Liver (tissue), 9 donors: ENCODE data around the gene SDK2. TPM values are rescaled to one million over a fixed set of nuclear protein-coding genes. Genes with fewer than 3 reads are reported as not detected.

ENCODE experiments used
- DNase-seq: peaks from one replicate; pipeline ENCODE4 v3.0.0-alpha.2; 2017; ENCODE audit warnings: low spot score
- H3K27ac ChIP-seq, 2 donors: one replicate each; pipeline ENCODE4 v1.7.0; 2013; ENCODE audit warnings: inconsistent platforms in 2 of 2, low read length in 2 of 2, control low read depth in 1 of 2, low read depth in 1 of 2, mild to moderate bottlenecking in 1 of 2
- H3K27me3 ChIP-seq, 4 donors: one replicate each; pipeline versions ENCODE4 v1.6.1 to v1.7.0; 2013; ENCODE audit warnings: low read length in 3 of 4, inconsistent platforms in 1 of 4, mild to moderate bottlenecking in 1 of 4, moderate library complexity in 1 of 4; ENCODE audit not compliant: control insufficient read depth in 4 of 4, insufficient read depth in 4 of 4
- H3K36me3 ChIP-seq, 4 donors: one replicate each; pipeline versions ENCODE4 v1.6.1 to v1.7.0; 2013; ENCODE audit warnings: low read length in 3 of 4, mild to moderate bottlenecking in 3 of 4, low read depth in 1 of 4, moderate library complexity in 1 of 4; ENCODE audit not compliant: control insufficient read depth in 4 of 4, insufficient read depth in 3 of 4
- H3K4me1 ChIP-seq, 4 donors: one replicate each; pipeline versions ENCODE4 v1.6.1 to v1.7.0; 2013; ENCODE audit warnings: low read length in 3 of 4, mild to moderate bottlenecking in 3 of 4, moderate library complexity in 1 of 4; ENCODE audit not compliant: control insufficient read depth in 4 of 4, insufficient read depth in 4 of 4
- H3K4me3 ChIP-seq, 3 donors: one replicate each; pipeline versions ENCODE4 v1.6.1 to v1.7.0; 2013; ENCODE audit warnings: low read length in 3 of 3, control low read depth in 1 of 3, low read depth in 1 of 3, mild to moderate bottlenecking in 1 of 3
- H3K9ac ChIP-seq, 2 donors: one replicate each; pipeline ENCODE4 v1.7.0; 2013; ENCODE audit warnings: low read length in 2 of 2, mild to moderate bottlenecking in 2 of 2, moderate library complexity in 2 of 2, control low read depth in 1 of 2, low read depth in 1 of 2
- H3K9me3 ChIP-seq, 4 donors: one replicate each; pipeline versions ENCODE4 v1.6.1 to v1.7.0; 2013; ENCODE audit warnings: low read length in 3 of 4; ENCODE audit not compliant: control insufficient read depth in 4 of 4
- EGR1 ChIP-seq, 2 donors: IDR thresholded peaks; 2 replicates each; pipeline ENCODE4 v1.6.1; 2016 to 2018; ENCODE audit warnings: antibody characterized with exemption in 2 of 2, low read depth in 2 of 2
- HNF4A ChIP-seq, 2 donors: conservative IDR thresholded peaks; 2 replicates each; pipeline ENCODE4 v1.6.1; 2016; ENCODE audit warnings: antibody characterized with exemption in 2 of 2, mild to moderate bottlenecking in 2 of 2
- JUND ChIP-seq, 2 donors: IDR thresholded peaks; 2 replicates each; pipeline ENCODE4 v1.6.1; 2016; ENCODE audit warnings: antibody characterized with exemption in 2 of 2
- NR2F2 ChIP-seq: IDR thresholded peaks from 2 replicates; pipeline ENCODE4 v1.6.1; 2016; ENCODE audit warnings: antibody characterized with exemption
- RAD21 ChIP-seq, 2 donors: IDR thresholded peaks; 2 replicates each; pipeline ENCODE4 v1.6.1; 2016; ENCODE audit warnings: antibody characterized with exemption in 2 of 2, mild to moderate bottlenecking in 2 of 2
- SP1 ChIP-seq: IDR thresholded peaks from 2 replicates; pipeline ENCODE4 v1.6.1; 2018; ENCODE audit warnings: antibody characterized with exemption, mild to moderate bottlenecking
- TAF1 ChIP-seq: conservative IDR thresholded peaks from 2 replicates; pipeline ENCODE4 v1.6.1; 2016; ENCODE audit warnings: antibody characterized with exemption, mild to moderate bottlenecking
- YY1 ChIP-seq: IDR thresholded peaks from 2 replicates; pipeline ENCODE4 v1.6.1; 2016; ENCODE audit warnings: antibody characterized with exemption, mild to moderate bottlenecking
- WGBS: extraction: QIAGEN DNeasy Blood & Tissue Kit; methylation state at CpG from one replicate; pipeline ENCODE4 v1.1.7; 2013; 5-methylcytosine and 5-hydroxymethylcytosine counted together
- polyA plus RNA-seq, 2 donors: library from polyadenylated mRNA; stranded (reverse) in 1 of 2; unstranded in 1 of 2; fragments of 200-250 nt in 1 of 2; fragments of >200 nt in 1 of 2; fragmentation: Nextera tagmentation in 1 of 2; extraction: Ambion mirVana in 1 of 2; gene quantifications; one replicate each; pipeline versions ENCODE4 v1.2.1 to v1.2.3, GENCODE V29; 2013 to 2015
- total RNA-seq, 2 donors: library from RNA; depleted of rRNA; stranded (reverse); fragments of >200 nt; gene quantifications; one replicate each; pipeline ENCODE4 v1.2.3, GENCODE V29; 2014
- TF ChIP-seq, protein P1 (sequence below): IDR thresholded peaks from 2 replicates; pipeline ENCODE4 v1.6.1; 2016; ENCODE audit warnings: antibody characterized with exemption
- donor health status: healthy.
- donor health status: healthy.
- donor health status: healthy.
- donor health status: healthy.
- donor health status: healthy.

Gene SDK2
- total and polyA plus RNA-seq, 4 donors = 0.05 to 0.42 (median 0.10) TPM

DNA sequence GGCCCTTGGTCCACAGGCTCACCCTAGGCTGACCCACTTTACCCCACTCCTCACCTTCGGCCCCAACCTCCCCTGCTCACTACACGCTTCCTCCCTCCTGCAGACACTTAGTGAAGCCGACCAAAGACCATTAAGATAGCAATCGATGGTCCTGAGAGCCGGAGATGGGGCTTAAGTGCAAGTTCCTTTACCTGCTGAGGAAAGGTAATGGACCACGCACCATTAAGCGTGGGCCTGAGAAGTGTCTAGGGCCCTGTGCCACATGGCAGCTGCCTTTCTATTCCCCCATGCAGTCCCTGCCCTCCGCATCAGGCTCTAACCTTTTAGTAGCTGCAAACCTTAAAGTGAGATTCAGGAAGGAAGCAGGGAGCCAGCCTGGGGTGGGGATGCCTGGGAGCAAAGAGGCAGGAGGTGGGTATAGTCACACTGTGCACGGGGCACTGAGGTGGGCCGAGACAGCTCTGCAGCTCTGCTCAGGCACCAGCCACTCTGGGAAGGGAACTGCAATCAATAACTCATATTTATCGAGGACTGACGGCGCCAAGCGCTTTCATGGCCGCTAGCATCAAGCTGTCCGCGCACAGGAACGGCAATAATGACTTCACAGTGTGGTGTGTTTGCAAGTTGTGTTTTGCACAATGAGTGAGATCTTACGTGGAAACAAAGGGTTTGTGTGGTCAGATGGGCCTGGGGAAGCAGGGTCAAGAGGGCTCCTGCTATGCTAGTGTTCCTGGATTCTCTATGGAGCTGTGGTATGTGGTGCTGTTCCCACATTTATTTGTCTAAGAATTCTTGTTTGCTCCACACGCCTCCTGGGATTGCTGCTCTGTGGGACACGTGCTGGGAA is 247.6 kb downstream of the SDK2 start (continued):
- TF ChIP-seq EGR1 (IDR thresholded peaks at IDR 0.05; ENCODE audit: low read depth in 2 of 2) (no peak), RAD21 (IDR thresholded peaks at IDR 0.05) (no peak), HNF4A (conservative IDR thresholded peaks at IDR 0.05) (no peak)

DNA sequence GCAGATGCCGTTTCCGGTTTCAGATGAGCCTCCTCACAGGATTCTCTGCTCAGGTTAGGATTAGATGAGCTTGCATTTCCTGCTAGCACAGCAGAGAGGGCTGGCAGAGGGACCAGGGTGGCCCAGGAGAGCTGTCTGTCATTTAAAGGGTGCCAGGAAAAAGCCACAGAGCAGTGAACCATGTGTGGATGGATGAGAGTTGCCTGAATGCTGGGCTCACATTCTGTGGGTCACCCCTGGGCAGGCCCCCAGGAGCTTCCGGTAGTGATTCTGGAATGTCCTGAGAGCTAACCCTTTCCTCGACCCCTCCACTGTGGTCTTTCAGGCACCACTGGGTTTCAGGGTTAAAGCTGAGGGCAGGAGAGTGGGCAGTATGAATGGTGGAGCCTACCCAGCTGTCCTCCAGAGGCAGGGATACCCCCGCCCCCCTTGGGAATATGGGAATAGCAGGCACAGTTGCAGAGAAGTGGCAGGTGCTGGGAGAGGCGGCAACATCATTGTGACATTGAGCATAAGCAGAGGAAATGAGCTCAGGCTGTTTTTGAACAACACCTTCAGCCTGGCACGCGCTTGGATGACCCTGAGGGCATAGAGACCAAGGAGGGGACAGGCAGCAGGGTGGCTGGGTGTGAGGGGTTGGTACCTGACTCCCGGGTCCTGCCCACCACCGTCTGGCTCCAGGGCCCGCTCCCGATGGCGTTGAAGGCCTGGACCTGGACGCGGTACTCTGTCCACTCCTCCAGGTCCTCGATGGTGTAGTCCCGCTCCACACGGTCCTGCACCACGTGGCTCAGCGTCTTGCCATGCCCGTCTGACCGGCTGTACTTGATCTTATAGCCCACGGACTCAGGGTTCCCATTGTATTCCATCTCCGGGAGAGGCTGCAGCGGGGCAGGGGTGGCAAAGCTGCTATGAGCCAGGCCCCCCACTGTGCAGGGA is 249.5 kb downstream of the SDK2 start:
- H3K27me3 ChIP-seq = peaks cover 0 to 2% (median 0%) of the 10 kb centered on the region in 4 donors
- H3K4me3 ChIP-seq = no peak overlapping the region
- no peaks in the 10 kb centered on the region for H3K9me3 ChIP-seq
- no peak overlapping the region for H3K27ac ChIP-seq
- TF ChIP-seq HNF4A (conservative IDR thresholded peaks at IDR 0.05) = no peak
- TF ChIP-seq NR2F2 = no peak
- DNase-seq = no peak
- no peaks in the 10 kb centered on the region for H3K36me3 ChIP-seq
- 81% methylated on average over 25 of the region's 25 CpGs for WGBS
- H3K4me1 ChIP-seq = no peaks in the 10 kb centered on the region
- H3K9ac ChIP-seq = no peak overlapping the region

DNA sequence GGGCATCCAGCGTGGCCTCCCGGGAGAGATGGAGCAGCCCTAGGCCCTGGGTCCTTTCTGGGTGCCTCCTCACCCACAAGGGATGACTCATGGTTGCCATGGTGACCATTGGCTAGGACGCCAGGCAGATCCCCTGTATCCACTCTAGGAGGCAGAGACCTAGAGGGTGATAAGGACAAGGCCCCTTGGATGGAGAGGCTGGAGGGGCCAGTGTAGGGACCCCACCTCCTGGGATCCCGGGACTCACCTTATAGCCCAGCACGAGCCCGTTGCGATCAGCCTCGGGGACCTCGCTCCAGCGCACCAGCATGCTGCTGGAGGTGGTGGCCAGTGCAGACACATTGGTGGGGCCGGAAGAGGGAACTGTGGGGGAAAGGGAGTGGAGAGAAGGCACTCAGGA is 250.3 kb downstream of the SDK2 start:
- Histone ChIP-seq H3K27me3 (peaks cover 0 to 2% (median 0%) of the 10 kb centered on the region in 4 donors), H3K4me1 (no peaks in the 10 kb centered on the region), H3K9ac (no peak overlapping the region), H3K9me3 (no peaks in the 10 kb centered on the region), H3K27ac (no peak overlapping the region), H3K4me3 (no peak overlapping the region), H3K36me3 (no peaks in the 10 kb centered on the region)
- no peak for TF ChIP-seq JUND (IDR thresholded peaks at IDR 0.05)
- no peak for TF ChIP-seq TAF1
- WGBS = 89% methylated on average over 11 of the region's 11 CpGs
- DNase-seq = no peak

DNA sequence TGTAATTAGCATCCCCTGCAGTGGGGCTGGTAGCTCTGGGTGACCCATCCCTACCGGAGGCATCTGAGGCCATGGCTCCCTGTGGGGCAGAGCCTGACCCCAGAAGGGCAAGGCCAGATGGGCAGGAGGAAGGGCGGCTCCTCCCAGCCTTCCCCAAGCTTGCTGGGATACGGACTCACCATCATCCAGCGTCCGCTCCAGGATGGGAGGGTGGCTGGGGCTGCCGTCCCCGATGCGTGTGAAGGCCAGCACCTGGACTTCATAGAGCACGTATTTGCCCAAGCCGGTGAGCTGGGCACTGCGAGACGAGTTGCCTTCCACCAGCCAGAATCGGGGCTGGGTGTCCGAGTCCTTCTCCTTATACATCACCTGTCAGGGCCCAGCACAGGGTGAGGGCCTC is 250.9 kb downstream of the SDK2 start:
- Histone ChIP-seq H3K36me3 (no peaks in the 10 kb centered on the region), H3K27ac (no peak overlapping the region), H3K4me3 (no peak overlapping the region), H3K27me3 (peaks cover 0 to 2% (median 0%) of the 10 kb centered on the region in 4 donors), H3K9me3 (no peaks in the 10 kb centered on the region), H3K9ac (no peak overlapping the region), H3K4me1 (no peaks in the 10 kb centered on the region)
- no peak for TF ChIP-seq YY1
- TF ChIP-seq NR2F2 = no peak
- TF ChIP-seq, protein P1, sequence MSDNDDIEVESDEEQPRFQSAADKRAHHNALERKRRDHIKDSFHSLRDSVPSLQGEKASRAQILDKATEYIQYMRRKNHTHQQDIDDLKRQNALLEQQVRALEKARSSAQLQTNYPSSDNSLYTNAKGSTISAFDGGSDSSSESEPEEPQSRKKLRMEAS = no peak
- no peak for TF ChIP-seq SP1
- WGBS = 93% methylated on average over 14 of the region's 14 CpGs
- DNase-seq = no peak
